Activated B cell treated with CpG ODN at 0.5 μM for 24 hours (primary cell): ENCODE results near the gene KREMEN2. TPM values are rescaled to one million over a fixed set of nuclear protein-coding genes. Genes with fewer than 3 reads are reported as not detected.

Experiments used
- ATAC-seq: fragments of 200-7000 bp; cut with Tn5 transposase; one replicate; pipeline ENCODE4 v1.10.0; 2021; ENCODE audit warnings: low read depth, mild to moderate bottlenecking, moderate library complexity
- CTCF ChIA-PET: fragments of 350-600 bp; sonication (Branson Sonifier 250); formaldehyde crosslinking; loops from one replicate; lab custom pipeline; 2021; ENCODE audit warnings: antibody characterized with exemption; lab: Charles Lee
- POLR2A ChIA-PET: fragments of 350-600 bp; sonication (Branson Sonifier 250); formaldehyde crosslinking; loops from one replicate; lab custom pipeline; 2021; ENCODE audit warnings: antibody characterized with exemption; lab: Charles Lee
- DNase-seq: peaks from one replicate; pipeline ENCODE4 v3.0.0; 2022
- H3K27ac Mint-ChIP-seq: one replicate; pipeline ENCODE4 v1.8.0; 2020; ENCODE audit warnings: mixed read lengths
- H3K27me3 Mint-ChIP-seq: one replicate; pipeline ENCODE4 v1.8.0; 2021; ENCODE audit warnings: mixed read lengths
- H3K36me3 Mint-ChIP-seq: one replicate; pipeline ENCODE4 v1.8.0; 2021; ENCODE audit warnings: low read depth, mixed read lengths
- H3K4me1 Mint-ChIP-seq: one replicate; pipeline ENCODE4 v1.8.0; 2021; ENCODE audit warnings: mixed read lengths
- H3K4me3 Mint-ChIP-seq: one replicate; pipeline ENCODE4 v1.8.0; 2020; ENCODE audit warnings: mild to moderate bottlenecking, mixed read lengths
- H3K9me3 Mint-ChIP-seq: one replicate; pipeline ENCODE4 v1.8.0; 2020; ENCODE audit warnings: mixed read lengths
- intact Hi-C: fragments of 100-400 bp; cut with micrococcal nuclease; formaldehyde crosslinking; loops from one replicate; pipeline ENCODE4 v1.15.1; 2024
- total RNA-seq: library from RNA; stranded (reverse); gene quantifications from 2 replicates; pipeline ENCODE4 v1.2.3, GENCODE V29; 2022
- TF ChIP-seq, protein P1 (sequence below): fragments of 200-600 bp; IDR thresholded peaks from one replicate; pipeline ENCODE4 v1.8.0; 2022; ENCODE audit warnings: antibody characterized with exemption, mild to moderate bottlenecking

KREMEN2 gene
- 1.3 and 1.7 TPM in 2 replicates for total RNA-seq

- DNase-seq (peak; percentile 46), ATAC-seq (peak; percentile 6)
- CTCF ChIA-PET, result interaction anchor here (1.2 kb wide), 1 partner anchor 37 kb away, joined by 4 read pairs; no protein-coding TSS in a partner anchor
- Mint-ChIP-seq H3K4me1 (peaks cover 38% of the 10 kb centered on the region), H3K36me3 (no peaks in the 10 kb centered on the region), H3K9me3 (no peaks in the 10 kb centered on the region), H3K27ac (peak within 1 kb of the TSS; percentile 41), H3K27me3 (peaks cover 20% of the 10 kb centered on the region), H3K4me3 (peak within 1 kb of the TSS; percentile 80)
- POLR2A ChIA-PET, result interaction anchor here (0.6 to 1.2 kb wide), 3 partner anchors 17 to 1000 kb away, joined by 3 to 13 read pairs (median 4); partner anchors contain the start of gene RPS2
- intact Hi-C loops, result loop anchor here (5.0 kb wide), 1 partner anchor 37 kb away; no protein-coding TSS in a partner anchor
- TF ChIP-seq, protein P1, sequence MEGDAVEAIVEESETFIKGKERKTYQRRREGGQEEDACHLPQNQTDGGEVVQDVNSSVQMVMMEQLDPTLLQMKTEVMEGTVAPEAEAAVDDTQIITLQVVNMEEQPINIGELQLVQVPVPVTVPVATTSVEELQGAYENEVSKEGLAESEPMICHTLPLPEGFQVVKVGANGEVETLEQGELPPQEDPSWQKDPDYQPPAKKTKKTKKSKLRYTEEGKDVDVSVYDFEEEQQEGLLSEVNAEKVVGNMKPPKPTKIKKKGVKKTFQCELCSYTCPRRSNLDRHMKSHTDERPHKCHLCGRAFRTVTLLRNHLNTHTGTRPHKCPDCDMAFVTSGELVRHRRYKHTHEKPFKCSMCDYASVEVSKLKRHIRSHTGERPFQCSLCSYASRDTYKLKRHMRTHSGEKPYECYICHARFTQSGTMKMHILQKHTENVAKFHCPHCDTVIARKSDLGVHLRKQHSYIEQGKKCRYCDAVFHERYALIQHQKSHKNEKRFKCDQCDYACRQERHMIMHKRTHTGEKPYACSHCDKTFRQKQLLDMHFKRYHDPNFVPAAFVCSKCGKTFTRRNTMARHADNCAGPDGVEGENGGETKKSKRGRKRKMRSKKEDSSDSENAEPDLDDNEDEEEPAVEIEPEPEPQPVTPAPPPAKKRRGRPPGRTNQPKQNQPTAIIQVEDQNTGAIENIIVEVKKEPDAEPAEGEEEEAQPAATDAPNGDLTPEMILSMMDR, result no peak
Observed at GRCh38 chr16:2963723-2964474, at the start of gene KREMEN2. Gene KREMEN2, plus strand, starts transcription at chr16:2964275. Its CDS starts 246 bp downstream, at chr16:2964521.

- Mint-ChIP-seq H3K36me3 (peaks cover 28% of the 10 kb centered on the region), H3K4me1 (peaks cover 24% of the 10 kb centered on the region), H3K27me3 (no peaks in the 10 kb centered on the region), H3K27ac (no peak overlapping the region), H3K4me3 (no peak overlapping the region), H3K9me3 (no peaks in the 10 kb centered on the region)
- TF ChIP-seq, protein P1, result no peak
- CTCF ChIA-PET, result no interaction called here
- no peak for ATAC-seq
- intact Hi-C loops, result loop anchor here (10.0 kb wide), 1 partner anchor 161 kb away; the partner anchor contains the start of gene SRRM2
- POLR2A ChIA-PET, result interaction anchor here (1.3 kb wide), 1 partner anchor 10 kb away, joined by 4 read pairs; no protein-coding TSS in a partner anchor
- DNase-seq, result no peak
Observed at GRCh38 chr16:2915196-2915929, 48.7 kb upstream of the KREMEN2 start.

- Mint-ChIP-seq H3K27me3 (no peaks in the 10 kb centered on the region), H3K4me1 (peaks cover 4% of the 10 kb centered on the region), H3K9me3 (no peaks in the 10 kb centered on the region), H3K27ac (no peak overlapping the region), H3K4me3 (no peak overlapping the region), H3K36me3 (peaks cover 34% of the 10 kb centered on the region)
- intact Hi-C loops, result loop anchor here (1.0 to 10.0 kb wide), 4 partner anchors 15 to 165 kb away; partner anchors contain the start of gene SRRM2
- TF ChIP-seq, protein P1, result peak; percentile 89
- ChIA-PET POLR2A (interaction anchor here (0.7 kb wide), 1 partner anchor 270 kb away, joined by 4 read pairs; no protein-coding TSS in a partner anchor), CTCF (interaction anchor here (0.7 to 2.6 kb wide), 12 partner anchors 8 to 98 kb away, joined by 3 to 12 read pairs (median 4); partner anchors contain the start of genes FLYWCH1 and FLYWCH2)
- peak; percentile 80 for ATAC-seq
- no peak for DNase-seq
Observed at GRCh38 chr16:2919511-2920255, 44.4 kb upstream of the KREMEN2 start.

GRCh38 chr16:2923481-2923880 is 40.6 kb upstream of the KREMEN2 start:
- ATAC-seq (no peak), DNase-seq (no peak)
- Mint-ChIP-seq H3K4me1 (peaks cover 14% of the 10 kb centered on the region), H3K27me3 (no peaks in the 10 kb centered on the region), H3K4me3 (no peak overlapping the region), H3K9me3 (no peaks in the 10 kb centered on the region), H3K27ac (no peak overlapping the region), H3K36me3 (peaks cover 19% of the 10 kb centered on the region)
- ChIA-PET CTCF (interaction anchor here (1.1 kb wide), 1 partner anchor 48 kb away, joined by 4 read pairs; no protein-coding TSS in a partner anchor), POLR2A (no interaction called here)
- intact Hi-C loops, result no loop called here
- TF ChIP-seq, protein P1, result no peak
